GM15510 (cell line): ENCODE measurements around the gene FBXO44.

Experiments used
- POLR2A ChIP-seq: IDR thresholded peaks from 3 replicates; pipeline ENCODE4 v1.6.1; 2011; ENCODE audit warnings: borderline replicate concordance; ENCODE audit not compliant: insufficient read length; ENCODE audit errors: extremely low read depth

Gene FBXO44

DNA sequence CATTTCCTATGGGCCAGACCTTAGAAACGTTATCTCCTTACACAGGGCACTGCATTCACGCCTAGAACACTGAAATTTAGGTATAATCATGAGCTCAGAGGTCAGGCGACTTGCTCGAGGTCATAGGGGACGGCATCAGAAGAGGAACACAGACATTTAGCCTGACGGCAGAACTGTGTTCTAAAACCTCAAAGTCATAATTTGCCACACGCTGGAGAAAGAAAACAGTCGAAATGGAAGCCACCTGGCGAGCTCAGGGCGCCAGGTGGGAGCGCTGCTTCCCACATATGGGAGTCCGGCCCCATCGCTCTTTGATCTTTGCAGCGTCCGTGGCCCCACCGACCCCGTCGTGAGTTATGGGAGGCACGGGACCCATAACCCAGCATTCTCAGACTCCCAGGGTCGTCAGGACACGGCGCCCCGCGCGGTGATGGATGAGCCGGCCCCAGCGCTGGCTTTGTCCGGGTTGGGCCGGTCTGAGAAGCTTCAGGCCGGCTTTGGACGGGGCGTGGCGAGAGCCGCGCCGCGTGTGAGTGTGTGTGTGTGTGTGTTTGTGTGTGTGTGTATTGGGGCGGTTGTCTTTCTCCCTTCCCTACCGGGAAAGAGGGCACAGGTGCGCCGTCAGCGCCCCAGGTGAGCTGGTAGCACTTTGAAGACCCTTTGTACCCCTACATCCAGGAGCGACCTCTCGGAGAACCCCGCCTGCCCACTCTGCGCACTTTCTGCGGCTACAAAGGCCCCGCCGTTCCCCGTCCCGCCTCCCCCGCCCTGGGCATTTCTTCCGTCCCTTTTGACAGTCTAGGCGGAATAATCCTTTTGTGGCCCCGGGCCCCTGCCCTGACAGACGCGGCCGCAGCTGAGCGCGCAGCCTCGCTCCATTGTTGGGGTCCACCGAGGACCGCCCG, 36.0 kb downstream of the FBXO44 start:
- TF ChIP-seq POLR2A = no peak

DNA sequence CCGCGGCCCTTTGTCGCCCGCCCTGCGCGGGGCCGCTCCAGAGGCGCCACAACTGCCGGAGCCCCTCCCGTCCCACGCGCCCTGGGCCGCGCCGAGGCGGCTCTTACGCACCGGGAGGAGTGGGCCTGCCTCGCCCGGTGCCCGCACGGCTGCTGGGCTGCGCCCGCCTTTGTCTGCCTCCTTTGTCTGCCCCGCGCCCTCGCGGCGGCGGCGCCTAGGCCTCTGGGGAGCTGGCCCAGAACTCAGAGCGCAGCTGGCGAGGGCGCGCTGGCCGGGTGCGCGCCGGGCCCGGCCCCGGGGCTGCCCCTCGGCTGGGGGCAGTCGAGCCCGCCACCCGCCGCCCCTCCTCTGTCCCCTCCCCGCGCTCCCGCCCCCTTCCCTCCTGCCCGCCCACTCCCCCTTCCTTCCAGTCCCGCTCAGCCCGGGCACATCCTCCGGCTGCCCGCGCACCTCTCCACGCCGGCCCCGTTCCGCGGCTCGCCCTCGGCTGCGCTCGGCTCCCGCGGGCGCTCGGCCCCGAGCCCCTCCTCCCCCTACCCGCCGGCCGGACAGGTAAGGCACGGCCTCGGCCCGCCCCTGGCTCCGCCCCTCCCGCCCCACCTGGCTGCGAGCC, 36.7 kb downstream of the FBXO44 start, which contains the start of gene DRAXIN:
TSS of gene DRAXIN (plus strand) at position 409 of the 613 bp plus-strand sequence. CDS start 14,549 bp downstream, outside the sequence.
- TF ChIP-seq POLR2A = no peak

DNA sequence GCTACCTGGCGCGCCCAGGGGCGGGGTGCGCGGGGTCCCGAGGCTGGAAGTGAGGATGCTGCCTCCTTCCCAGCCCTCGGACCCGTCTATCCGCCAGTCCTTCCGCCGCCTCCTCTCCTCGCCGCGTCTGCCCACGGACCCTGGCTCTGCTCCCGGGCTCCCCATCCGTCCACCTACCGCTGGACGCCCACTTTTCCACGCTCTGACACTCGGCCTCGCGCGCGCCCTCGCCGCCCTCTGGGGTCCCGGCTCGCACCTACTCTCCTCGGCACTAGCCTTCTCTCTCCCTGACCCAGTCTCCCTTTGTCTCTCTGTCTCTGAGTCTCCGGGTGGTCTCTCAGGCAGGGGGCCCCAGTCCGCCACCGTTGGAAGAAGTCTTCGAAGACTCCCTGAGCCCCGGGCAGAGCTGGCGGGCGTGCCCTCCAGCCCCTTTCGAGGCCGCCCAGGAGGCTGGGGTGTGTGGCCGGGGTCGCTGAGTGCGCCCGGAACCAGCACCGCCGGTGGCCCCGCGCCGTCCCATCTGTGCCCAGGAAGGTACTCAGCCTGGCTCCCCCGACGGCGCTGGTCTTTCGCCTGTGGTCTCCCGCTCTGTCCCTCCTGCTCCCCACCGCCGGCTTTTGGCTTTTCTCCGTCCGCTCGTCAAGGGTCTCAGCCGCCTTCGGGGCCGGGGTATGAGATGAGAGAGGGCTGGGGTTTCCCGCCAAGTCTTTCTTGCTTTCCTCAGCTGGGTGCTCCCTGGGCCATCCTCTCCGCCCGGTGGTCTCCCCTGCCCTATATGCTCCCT, 37.4 kb downstream of the FBXO44 start:
- no peak for TF ChIP-seq POLR2A

DNA sequence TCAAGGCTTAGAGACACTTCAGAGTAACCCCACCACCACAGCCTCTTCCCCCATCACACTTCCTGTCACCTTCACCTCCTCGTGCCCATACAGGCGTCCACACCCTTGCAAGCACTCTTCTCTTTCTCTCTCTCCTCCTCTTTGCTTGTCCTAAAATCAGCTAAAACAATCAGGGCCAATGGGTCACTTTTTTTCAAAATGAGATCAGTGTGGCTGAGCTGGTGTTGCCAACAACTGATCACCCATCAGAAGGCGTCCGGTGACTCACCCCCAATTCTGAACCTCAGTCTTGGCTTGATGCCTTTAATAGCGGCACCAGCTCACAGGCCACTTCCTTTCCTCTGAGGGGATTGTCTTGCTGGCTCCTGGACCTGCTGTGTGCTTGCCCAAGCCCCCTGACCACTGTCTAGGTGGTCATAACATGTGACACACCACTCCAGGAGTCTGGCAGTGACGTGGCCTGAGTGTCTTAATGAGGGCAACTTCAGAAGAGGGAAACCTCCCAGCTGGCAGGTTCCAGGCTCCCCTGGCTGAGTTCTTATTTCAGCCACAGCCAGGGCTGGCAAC, 38.4 kb downstream of the FBXO44 start:
- no peak for TF ChIP-seq POLR2A

DNA sequence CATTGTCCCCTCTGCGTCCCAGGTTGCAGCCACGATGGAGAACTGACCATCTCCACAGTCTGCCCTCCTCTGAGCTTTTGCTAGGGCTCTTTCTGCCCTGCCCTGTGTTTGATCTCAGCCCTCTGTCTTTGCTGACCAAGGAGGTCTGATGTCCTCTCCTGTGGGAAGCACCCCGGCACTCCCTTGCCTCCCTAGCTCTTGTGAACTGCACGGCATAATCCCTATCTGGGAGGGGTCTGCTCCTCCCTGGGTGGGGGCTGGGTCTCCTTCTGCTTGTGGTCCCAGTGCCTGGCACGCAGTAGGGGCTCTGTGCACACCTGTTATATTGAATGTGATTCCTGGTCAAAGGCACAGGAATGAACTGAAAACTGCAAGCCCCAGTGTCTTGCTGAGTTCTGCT, 39.2 kb downstream of the FBXO44 start:
- TF ChIP-seq POLR2A = no peak

DNA sequence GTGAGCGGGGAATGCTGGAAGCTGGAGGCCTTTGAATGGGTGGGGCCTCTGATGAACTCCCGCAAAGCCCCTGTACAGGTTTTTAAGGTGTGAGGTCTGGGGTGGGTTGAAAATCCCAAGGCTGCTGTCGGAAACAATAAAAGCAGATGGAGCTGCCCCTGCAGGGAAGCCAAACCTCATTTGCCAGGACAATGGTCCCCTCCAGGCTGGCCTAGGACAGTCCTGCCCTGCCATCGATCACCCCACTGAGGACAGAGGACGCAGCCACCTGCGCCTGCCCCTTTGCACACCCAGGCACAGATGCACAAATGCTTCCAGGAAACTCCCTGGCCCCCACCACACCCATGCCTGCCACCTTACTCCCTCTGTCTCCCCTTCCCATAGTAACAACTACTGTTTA, 41.2 kb downstream of the FBXO44 start:
- no peak for TF ChIP-seq POLR2A

DNA sequence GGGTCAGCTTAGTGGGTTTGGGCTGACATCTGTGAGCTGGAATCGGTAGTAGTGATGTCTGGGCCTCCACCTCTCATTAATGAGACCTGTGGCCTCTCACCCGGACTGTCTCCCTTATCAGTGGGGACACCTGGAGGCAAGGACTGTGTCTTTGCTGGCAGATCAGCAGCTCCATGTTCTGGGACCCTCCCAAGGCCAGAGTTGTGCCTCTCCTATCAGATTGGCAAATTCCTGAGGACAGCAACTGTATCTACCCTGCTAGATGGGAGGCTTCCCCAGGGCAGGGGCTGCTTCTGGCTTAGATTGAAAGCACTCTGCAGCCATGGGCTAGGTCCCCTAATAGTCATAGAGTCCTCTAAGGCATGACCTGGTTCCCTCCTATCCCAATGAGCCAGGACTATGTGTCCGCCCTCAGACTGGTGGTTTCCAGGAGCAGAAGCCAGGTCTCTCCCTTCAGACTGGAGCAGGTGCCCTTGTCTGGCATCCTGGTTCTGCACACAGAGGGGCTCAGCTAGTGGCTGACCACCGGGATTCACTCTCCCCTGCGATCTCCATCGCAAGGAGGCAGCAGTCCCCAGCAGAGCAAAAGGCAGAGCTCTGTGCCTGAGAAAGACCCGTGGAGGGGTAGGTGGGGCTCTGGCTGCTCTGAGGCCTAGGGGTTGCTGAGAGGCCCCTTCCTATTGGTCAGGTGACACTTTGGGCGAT, 42.7 kb downstream of the FBXO44 start:
- no peak for TF ChIP-seq POLR2A

DNA sequence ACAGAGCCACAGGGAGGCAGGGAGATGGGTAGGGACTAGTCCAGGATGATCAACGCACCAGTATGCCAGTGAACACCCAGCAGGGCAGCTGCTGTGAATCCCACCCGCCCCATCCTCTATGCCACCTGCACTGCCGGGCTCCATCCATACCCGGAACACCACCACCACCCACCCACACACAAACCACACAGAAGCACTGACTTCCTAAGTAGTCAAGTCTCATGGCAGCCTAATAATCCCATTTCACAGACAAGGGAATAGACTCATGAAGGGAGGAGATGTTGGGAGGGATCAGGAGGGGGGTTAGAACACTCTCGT, 43.2 kb downstream of the FBXO44 start:
- TF ChIP-seq POLR2A = no peak

DNA sequence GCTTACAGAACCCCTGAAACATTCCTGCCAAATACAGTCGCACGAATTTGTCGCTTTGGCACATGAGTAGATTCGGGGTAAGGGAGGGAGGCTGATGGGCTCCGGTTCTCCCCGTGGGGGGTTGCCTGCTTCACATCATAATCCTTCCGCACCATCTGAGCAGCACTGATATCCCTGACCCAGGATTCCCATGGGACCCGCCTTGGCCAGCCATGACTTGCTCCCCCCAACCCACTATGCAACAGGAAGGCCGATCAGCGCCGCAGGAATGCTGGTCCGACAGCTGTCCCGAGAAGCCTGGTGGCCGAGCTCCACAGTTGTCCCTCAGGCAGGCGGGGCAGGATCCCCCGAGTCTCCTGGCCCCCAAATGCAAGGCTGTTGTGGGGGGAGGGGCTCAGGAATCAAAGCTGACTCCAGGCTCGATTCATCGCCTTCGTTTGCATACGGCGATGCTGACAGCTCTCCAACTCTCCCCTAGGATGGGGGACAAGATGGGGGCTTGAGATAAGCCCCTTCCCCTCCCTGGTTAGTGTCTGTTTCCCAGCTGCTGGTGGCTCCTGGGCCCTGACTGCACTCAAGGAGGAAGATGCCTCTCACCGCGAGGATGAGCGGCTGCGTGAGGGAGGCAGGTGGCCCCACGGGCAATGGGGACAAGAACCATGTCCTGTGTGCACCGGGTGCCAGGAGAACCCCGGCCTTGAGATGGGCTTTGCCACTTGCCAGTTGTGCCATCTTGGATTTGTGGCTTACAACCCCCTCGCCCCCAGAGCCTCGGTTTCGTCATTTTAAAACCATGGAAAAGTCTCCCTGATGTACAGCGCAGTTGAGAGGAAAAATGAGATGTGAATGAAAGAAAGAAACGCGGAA, 46.2 kb downstream of the FBXO44 start:
- TF ChIP-seq POLR2A = no peak

DNA sequence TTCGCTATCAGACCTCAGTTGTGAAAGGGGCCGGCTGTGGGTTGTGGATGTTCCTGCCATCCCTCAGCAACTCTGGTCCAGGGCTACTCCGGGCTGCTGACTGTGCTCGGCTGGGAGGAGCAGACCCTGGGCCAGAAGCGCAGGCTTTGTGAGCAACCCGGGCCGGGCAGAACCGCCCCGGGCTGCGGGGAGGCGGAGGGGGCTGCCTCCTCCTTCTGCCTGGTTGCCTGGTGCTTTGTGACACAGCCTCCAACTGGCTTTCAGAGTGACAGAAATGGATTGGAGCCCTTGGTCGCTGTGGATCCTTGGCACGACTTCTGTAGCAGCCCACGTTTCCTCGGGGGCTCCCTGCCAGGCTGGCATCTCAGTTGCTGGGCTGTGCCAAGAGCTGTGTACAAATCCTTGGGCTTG, 46.9 kb downstream of the FBXO44 start:
- TF ChIP-seq POLR2A = no peak

DNA sequence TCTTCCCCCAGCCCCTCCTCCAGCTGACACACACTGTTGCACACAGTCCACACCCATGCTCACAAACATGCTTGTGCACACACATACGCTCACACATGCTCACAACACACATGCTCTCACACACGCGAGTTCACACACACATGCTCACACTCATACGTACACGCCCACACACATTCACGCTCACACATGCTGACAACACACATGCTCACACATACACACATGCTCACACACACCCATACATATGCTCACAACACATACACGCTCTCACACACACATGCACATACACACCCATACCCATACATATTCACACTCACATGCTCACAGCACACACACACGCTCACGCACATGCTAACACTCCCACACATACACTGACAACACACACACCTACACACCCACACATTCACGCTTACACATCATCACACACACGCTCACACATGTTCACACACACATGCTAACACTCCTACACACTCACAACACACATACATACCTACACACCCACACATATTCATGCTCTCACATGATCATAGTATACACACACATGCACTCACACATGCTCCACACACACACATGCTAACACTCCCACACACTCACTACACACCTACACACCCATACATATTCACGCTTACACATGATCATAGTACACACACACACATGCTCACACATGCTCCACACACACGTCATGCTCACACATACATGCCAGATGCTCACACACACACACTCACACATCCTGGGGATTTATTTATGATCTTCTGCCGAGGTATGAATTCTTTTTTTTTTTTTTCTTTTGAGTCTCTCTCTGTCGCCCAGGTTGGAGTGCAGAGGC, 47.5 kb downstream of the FBXO44 start:
- TF ChIP-seq POLR2A = no peak

DNA sequence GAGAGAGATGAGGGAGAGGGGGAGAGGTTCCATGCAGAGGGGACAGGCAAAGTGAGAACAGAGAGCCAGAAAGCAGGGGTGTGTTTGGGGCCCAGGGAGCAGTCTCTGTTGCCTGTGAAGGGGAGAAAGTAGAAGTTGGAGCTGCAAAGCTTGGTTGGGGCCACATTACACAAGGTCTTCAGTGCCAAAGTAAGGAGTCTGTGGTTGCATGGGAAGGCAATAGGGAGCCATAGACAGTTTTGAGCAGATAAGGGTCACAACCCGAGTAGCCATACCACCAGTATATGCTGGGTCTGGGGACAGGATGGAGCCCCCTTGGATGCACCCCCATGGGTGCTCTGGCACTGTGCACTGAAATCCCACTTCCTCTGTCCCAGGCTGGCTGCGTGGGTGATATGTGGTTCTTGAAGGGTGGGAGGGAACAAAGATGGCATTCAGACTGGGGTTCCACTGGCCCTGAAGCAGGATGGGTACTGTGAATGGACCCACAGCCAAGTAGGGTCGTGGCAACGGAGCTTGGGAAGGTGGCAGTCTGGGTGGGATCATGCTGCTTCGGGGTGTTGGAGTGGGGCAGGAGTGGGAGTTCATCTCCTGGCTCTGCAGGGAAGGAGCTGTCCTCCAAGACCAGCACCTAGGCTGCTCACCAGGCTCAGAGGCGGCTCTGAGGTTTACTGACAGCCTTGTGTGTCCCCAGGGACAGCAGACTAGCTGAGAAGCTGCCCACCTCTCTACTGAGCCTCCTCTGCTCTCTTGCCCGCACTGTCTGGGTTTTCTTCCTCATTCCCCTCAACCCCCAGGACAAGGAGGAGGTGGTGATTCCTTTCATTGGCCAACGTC, 48.9 kb downstream of the FBXO44 start:
- TF ChIP-seq POLR2A = no peak

DNA sequence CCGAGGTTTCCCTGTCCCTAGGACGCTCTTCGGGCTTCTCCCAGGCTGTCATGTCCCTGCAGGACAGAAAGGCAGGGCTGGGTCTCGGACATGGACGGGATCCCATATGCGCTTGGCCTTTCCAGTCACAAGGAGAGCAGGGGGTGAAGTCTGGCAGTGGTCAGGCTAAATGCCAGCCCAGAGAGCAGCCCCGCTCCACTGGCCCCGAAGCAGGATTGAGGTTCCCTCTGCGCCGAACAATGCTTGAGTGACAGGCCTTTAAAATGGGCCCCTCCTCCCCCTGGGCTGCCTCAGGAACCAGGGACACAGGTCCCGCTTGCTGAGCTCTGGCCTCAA, 49.5 kb downstream of the FBXO44 start:
- no peak for TF ChIP-seq POLR2A
